ENCODE results near the gene ZWILCH. TPM values are rescaled to one million over a fixed set of nuclear protein-coding genes. Genes with fewer than 3 reads are reported as not detected.

ZWILCH gene
- polyA plus RNA-seq, 1 of the 3 experiments (the other 2 are of a cell fraction) = 8.2 TPM

GRCh38 chr15:66497502-66498455 is 7.3 kb upstream of the ZWILCH start, which contains the start of gene SNAPC5 (continued):
- TF ChIP-seq USF1 (IDR thresholded peaks at IDR 0.05; ENCODE audit: borderline replicate concordance, low read depth) = no peak; the same call in 1 of the 2 replicates
- no peak for TF ChIP-seq IRF3 (IDR thresholded peaks at IDR 0.05; ENCODE audit: low read depth, low read length)
- peak; percentile 38 for TF ChIP-seq RAD21 (IDR thresholded peaks at IDR 0.05; ENCODE audit: low read length)
- no peak for TF ChIP-seq MAX (IDR thresholded peaks at IDR 0.05; ENCODE audit: low read depth)
- no peak; a peak in 1 of 4 replicates for TF ChIP-seq EP300 (IDR thresholded peaks at IDR 0.05; ENCODE audit: borderline replicate concordance in 1 of 2, low read depth in 1 of 2, low read length in 1 of 2)
- peak; percentile 80 for TF ChIP-seq CHD2 (IDR thresholded peaks at IDR 0.05; ENCODE audit: low read length, partially characterized antibody)
- TF ChIP-seq REST (IDR thresholded peaks at IDR 0.05; ENCODE audit: low read depth, low read length) = no peak
- no peak for TF ChIP-seq MEF2A (IDR thresholded peaks at IDR 0.05; ENCODE audit: borderline replicate concordance, low read depth)
- peak; percentile 67 for TF ChIP-seq FOXJ3 (CRISPR knock-in tag; IDR thresholded peaks at IDR 0.05)
- TF ChIP-seq MXI1 (IDR thresholded peaks at IDR 0.05; ENCODE audit: low read depth, low read length) = peak; percentile 94
- TF ChIP-seq RCOR1 (IDR thresholded peaks at IDR 0.05; ENCODE audit: low read length) = no peak
- no peak; the same call in 1 of the 2 replicates for TF ChIP-seq NFIC (IDR thresholded peaks at IDR 0.05; ENCODE audit: borderline replicate concordance)
- TF ChIP-seq TAF1 (IDR thresholded peaks at IDR 0.05; ENCODE audit: borderline replicate concordance, low read depth, low read length) = peak; percentile 59; the same call in 1 of the 2 replicates
- 0 out of 2 replicates have a peak, but pooled peaks have one; percentile 23 for TF ChIP-seq NRF1 (IDR thresholded peaks at IDR 0.05; ENCODE audit: low read depth, low read length)
- TF ChIP-seq ZBTB33 (IDR thresholded peaks at IDR 0.05; ENCODE audit: borderline replicate concordance, low read depth) = peak; percentile 68
- TF ChIP-seq TEAD4 (IDR thresholded peaks at IDR 0.05; ENCODE audit: borderline replicate concordance, insufficient read depth) = no peak
- TF ChIP-seq PBX3 (IDR thresholded peaks at IDR 0.05) = peak; percentile 55
- TF ChIP-seq POLR2AphosphoS5 (IDR thresholded peaks at IDR 0.05; ENCODE audit: low read depth, low read length) = peak; percentile 97
- TF ChIP-seq RXRA (IDR thresholded peaks at IDR 0.05; ENCODE audit: borderline replicate concordance, low read depth) = no peak
- TF ChIP-seq FOXM1 (IDR thresholded peaks at IDR 0.05; ENCODE audit: low read depth) = no peak
- TF ChIP-seq TCF12 (IDR thresholded peaks at IDR 0.05) = no peak; the same call in none of the 2 replicates
- no peak for TF ChIP-seq RFX5 (IDR thresholded peaks at IDR 0.05; ENCODE audit: low read length)
